ENCODE data around the gene NR5A1. TPM values are rescaled to one million over a fixed set of nuclear protein-coding genes. Genes with fewer than 3 reads are reported as not detected.

NR5A1 gene
- total RNA-seq, 1 donor from 2014 or later: not detected

DNA sequence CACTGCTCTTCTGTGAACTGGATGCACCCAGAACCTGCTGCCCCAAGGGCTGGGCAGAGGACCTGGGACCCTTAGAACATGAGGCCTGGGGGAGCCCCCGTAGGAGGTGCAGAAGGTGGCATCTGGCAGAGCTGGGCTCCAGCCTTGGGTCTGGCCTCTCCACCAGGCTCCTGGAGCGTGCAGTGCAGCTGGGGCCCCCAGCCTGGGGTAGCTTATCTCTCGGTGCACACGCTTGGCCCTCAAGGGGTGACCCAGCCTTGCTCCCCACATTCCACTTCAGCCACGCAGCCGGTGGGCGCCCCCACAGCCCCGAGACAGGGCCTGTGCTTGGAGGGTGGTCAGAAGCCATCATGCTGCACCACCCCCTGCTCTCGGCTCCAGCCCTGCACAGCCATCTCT, 5.6 kb upstream of the NR5A1 start:
- Mint-ChIP-seq H3K4me3 (ENCODE audit: unreplicated experiment) (no peak overlapping the region), H3K9me3 (ENCODE audit: unreplicated experiment) (peaks cover 1% of the 10 kb centered on the region), H3K36me3 (ENCODE audit: unreplicated experiment) (peaks cover 4% of the 10 kb centered on the region), H3K27me3 (ENCODE audit: unreplicated experiment) (peaks cover 4% of the 10 kb centered on the region), H3K27ac (ENCODE audit: unreplicated experiment) (no peak overlapping the region), H3K4me1 (ENCODE audit: low read depth, unreplicated experiment) (peaks cover 4% of the 10 kb centered on the region)
- TF ChIP-seq CTCF (IDR thresholded peaks at IDR 0.05; ENCODE audit: partially characterized antibody, unreplicated experiment): no peak
- DNase-seq: no peak

DNA sequence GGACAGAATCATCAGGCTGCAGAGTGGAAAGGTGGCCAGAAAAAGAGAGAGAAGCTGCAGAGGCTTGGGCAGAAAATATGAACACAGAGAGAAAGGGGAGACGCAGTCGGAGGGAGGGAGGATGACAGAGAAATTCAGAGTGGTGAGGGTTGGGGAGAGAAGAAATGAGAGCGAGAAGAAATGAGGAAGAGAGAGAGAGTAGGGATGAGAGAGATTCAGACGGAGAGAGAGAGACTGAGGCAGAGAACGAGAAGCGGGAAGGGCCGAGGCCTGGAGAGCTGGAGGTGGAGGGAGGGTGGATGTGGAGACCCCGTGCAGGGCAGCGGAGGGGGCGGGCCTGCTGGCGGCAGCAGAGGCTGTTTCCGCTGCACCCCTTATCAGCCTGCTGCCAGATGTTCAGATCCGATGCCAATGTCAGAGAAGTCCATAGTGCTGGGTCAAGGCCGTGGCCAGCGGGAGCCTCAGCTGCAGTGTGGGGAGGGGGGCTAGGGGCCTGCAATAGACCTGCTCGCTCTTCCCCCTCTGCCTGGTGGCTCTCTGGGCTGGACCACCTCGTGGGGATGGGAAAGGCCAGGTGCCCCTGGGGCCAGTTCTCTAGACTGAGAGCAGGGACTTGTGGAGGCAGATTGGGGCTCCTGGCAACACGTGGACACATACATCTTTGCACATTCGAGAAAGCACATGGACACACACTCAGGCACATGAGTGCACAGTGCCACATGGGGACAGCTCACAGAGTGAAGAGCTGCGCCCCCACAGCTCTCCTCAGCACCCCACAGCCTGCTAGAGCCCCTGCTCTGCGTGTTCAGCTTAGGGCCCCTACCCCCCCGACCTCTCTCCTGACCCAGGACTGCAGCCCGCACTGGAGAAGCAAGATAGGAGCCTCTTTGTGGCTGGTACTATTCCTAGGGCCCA, 4.9 kb upstream of the NR5A1 start:
- peaks cover 4% of the 10 kb centered on the region for H3K27me3 Mint-ChIP-seq (ENCODE audit: unreplicated experiment)
- no peak for TF ChIP-seq CTCF (IDR thresholded peaks at IDR 0.05; ENCODE audit: partially characterized antibody, unreplicated experiment)
- no peak overlapping the region for H3K27ac Mint-ChIP-seq (ENCODE audit: unreplicated experiment)
- H3K36me3 Mint-ChIP-seq (ENCODE audit: unreplicated experiment): peaks cover 4% of the 10 kb centered on the region
- no peak overlapping the region for H3K4me3 Mint-ChIP-seq (ENCODE audit: unreplicated experiment)
- DNase-seq: no peak
- peaks cover 1% of the 10 kb centered on the region for H3K9me3 Mint-ChIP-seq (ENCODE audit: unreplicated experiment)
- H3K4me1 Mint-ChIP-seq (ENCODE audit: low read depth, unreplicated experiment): peaks cover 4% of the 10 kb centered on the region

DNA sequence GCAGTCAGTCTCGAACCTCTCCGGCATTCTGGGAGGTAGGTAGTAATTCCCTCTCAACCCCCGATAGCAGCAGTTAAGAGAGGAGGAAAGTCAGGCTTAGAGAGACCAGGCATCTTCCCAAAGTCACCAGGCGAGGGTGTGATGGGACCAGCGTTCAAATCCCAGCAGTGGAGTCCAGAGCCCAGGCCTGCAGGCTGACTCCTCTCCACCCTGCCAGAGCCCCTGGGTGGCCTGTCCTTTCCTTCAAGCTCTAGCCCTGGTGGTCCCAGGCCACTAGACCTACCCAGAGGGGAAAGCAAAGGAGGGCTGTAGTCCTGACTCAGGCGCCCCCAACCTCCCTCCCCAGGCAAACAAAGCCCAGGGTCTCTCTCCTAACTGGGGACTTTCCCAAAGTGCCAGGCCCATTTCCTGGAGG, 4.2 kb upstream of the NR5A1 start:
- H3K27ac Mint-ChIP-seq (ENCODE audit: unreplicated experiment): no peak overlapping the region
- H3K36me3 Mint-ChIP-seq (ENCODE audit: unreplicated experiment): peaks cover 4% of the 10 kb centered on the region
- H3K4me3 Mint-ChIP-seq (ENCODE audit: unreplicated experiment): no peak overlapping the region
- peaks cover 4% of the 10 kb centered on the region for H3K27me3 Mint-ChIP-seq (ENCODE audit: unreplicated experiment)
- no peak for TF ChIP-seq CTCF (IDR thresholded peaks at IDR 0.05; ENCODE audit: partially characterized antibody, unreplicated experiment)
- peaks cover 1% of the 10 kb centered on the region for H3K9me3 Mint-ChIP-seq (ENCODE audit: unreplicated experiment)
- no peak for DNase-seq
- H3K4me1 Mint-ChIP-seq (ENCODE audit: low read depth, unreplicated experiment): peaks cover 4% of the 10 kb centered on the region

DNA sequence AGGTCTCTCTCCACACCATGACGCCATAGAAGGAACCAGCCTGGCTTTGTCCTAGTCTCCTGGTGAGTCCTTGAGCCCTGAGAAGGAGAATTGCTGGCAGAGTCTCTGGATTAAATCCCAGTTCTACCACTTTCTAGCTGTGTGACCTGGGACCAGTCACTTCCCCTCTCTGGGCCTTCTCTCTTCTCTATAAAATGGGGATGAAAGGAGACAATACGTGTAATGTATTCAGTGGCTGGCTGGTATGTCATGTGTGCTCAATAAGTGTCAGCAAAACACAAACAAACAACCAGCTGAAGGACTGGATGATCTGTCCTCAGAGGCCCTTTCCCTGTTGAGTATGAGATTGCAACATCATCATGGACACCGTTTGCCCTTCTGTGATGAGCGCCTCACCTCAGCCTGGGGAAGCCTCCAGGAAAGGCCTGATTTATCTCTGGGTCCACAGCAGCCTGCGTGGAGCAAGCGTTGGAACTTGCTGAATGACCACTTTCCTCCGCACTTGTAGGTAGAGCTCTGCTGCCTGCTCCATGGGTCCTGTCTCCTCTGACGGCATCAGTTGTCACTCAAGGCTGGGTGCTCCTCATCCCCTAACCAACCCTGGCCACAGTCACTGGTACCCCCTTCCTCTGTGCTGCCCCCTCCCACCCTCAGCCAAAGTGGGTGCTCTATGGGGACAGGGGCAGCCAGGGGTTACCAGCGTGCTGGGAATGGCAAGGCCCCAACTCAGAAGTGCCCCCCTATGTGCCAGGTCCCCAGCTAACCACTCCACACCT, 3.6 kb upstream of the NR5A1 start:
- H3K9me3 Mint-ChIP-seq (ENCODE audit: unreplicated experiment): peaks cover 1% of the 10 kb centered on the region
- H3K27ac Mint-ChIP-seq (ENCODE audit: unreplicated experiment): no peak overlapping the region

More for the DNA sequence above, 3.6 kb upstream of the NR5A1 start:
- H3K27me3 Mint-ChIP-seq (ENCODE audit: unreplicated experiment): peaks cover 4% of the 10 kb centered on the region
- H3K36me3 Mint-ChIP-seq (ENCODE audit: unreplicated experiment): peaks cover 4% of the 10 kb centered on the region
- no peak for TF ChIP-seq CTCF (IDR thresholded peaks at IDR 0.05; ENCODE audit: partially characterized antibody, unreplicated experiment)
- peaks cover 4% of the 10 kb centered on the region for H3K4me1 Mint-ChIP-seq (ENCODE audit: low read depth, unreplicated experiment)
- DNase-seq: no peak
- no peak overlapping the region for H3K4me3 Mint-ChIP-seq (ENCODE audit: unreplicated experiment)

All from glutamatergic neuron (in vitro differentiated cells).